ENCODE data around the gene AKR1D1. TPM values are rescaled to one million over a fixed set of nuclear protein-coding genes. Genes with fewer than 3 reads are reported as not detected.
"Not testable (repeated sequence)": the region's sequence is repeated elsewhere in the genome, so short reads cannot be mapped to it uniquely, and the experiment has no call there.

AKR1D1 gene
- polyA plus RNA-seq, 1 donor = 4.4 TPM

DNA sequence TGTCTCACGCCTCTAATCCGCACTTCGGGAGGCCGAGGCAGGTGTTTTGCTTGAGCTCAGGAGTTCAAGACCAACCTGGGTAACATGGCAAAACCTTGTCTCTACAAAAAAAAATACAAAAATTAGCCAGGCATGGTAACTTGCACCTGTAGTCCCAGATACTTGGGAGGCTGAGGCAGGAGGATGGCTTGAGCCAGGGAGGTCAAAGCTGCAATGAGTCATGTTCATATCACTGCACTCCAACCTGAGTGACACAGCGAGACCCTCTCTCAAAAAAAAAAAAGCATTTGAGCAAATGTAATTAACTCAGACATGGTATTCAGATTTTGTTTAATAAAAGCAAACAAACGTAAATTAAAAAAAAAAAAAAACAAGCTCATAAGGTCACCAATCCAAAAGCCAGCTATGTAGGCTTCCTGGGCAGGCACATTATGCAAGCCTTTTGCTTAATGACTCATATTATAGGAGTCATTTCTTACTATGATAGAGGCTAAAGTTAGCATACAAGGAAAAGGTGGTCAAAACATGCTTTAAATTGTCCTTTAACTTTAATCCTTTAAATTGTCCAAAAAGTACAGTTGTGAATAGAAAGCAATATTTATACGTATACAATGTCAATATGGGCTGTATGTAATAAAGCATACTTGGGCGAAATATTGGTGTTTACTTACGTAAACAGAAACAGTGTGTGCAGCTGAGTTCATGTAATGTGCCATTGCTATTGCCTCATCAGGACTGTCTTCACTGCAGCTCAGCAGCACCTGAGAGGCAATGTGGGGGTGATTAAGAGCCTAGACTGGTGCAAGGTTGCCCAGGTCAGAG is 13.0 kb downstream of the AKR1D1 start:
- Histone ChIP-seq H3K27me3 (ENCODE audit: control insufficient read depth, insufficient read depth, low read length) (no peaks in the 10 kb centered on the region), H3K27ac (ENCODE audit: low read length) (peak overlapping the region; percentile 39), H3K9me3 (ENCODE audit: control insufficient read depth, low read depth, low read length) (no peaks in the 10 kb centered on the region), H3K4me1 (ENCODE audit: control insufficient read depth, insufficient read depth, low read length) (no peaks in the 10 kb centered on the region), H3K36me3 (ENCODE audit: control insufficient read depth, insufficient read depth, low read length) (no peaks in the 10 kb centered on the region), H3K4me3 (ENCODE audit: low read length) (no peak overlapping the region)
- WGBS (ENCODE audit: insufficient coverage, low lambda C conversion rate) = 89% methylated on average over 4 of the region's 9 CpGs
- DNase-seq = peak in 1 of 2 donors; percentile 37

- DNase-seq = peak in 1 of 2 donors; percentile 26
- WGBS (ENCODE audit: insufficient coverage, low lambda C conversion rate) = no CpG with 5 or more reads among the region's 3 CpGs
Observed at GRCh38 chr7:138091032-138091431, 14.8 kb downstream of the AKR1D1 start.

GRCh38 chr7:138091840-138092239 is 15.6 kb downstream of the AKR1D1 start:
- not testable (repeated sequence) for H3K9me3 ChIP-seq (ENCODE audit: control insufficient read depth, low read depth, low read length); H3K27ac ChIP-seq (ENCODE audit: low read length); H3K4me3 ChIP-seq (ENCODE audit: low read length); H3K27me3 ChIP-seq (ENCODE audit: control insufficient read depth, insufficient read depth, low read length); H3K36me3 ChIP-seq (ENCODE audit: control insufficient read depth, insufficient read depth, low read length); H3K4me1 ChIP-seq (ENCODE audit: control insufficient read depth, insufficient read depth, low read length); DNase-seq
- no CpG with 5 or more reads among the region's 2 CpGs for WGBS (ENCODE audit: insufficient coverage, low lambda C conversion rate)

More at GRCh38 chr7:138091032-138091431, 14.8 kb downstream of the AKR1D1 start:
- Histone ChIP-seq H3K4me3 (ENCODE audit: low read length) (no peak overlapping the region), H3K27me3 (ENCODE audit: control insufficient read depth, insufficient read depth, low read length) (no peaks in the 10 kb centered on the region), H3K36me3 (ENCODE audit: control insufficient read depth, insufficient read depth, low read length) (no peaks in the 10 kb centered on the region), H3K27ac (ENCODE audit: low read length) (no peak overlapping the region), H3K9me3 (ENCODE audit: control insufficient read depth, low read depth, low read length) (no peaks in the 10 kb centered on the region), H3K4me1 (ENCODE audit: control insufficient read depth, insufficient read depth, low read length) (peaks cover 4% of the 10 kb centered on the region)

DNA sequence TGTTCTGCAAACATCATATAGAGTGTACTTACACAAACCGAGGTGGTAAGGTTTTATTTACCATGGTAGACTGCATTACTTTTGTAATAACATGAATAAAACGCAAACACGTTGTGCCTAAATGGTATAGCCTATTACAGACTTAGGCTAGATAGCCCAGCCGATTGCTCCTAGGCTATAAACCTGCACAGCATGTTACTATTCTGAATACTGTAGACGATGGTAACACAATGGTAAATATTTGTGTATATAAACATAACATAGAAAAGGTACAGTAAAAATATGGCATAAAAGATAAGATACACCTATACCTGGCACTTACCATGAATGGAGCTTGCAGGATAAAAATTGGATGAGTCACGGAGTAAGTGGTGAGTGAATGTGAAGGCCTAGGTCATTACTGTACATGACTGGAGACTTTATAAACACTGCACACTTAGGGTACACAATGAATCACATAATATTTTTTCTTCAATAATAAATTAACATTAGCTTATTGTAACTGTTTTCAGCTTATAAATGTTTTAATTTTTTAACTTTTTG is 16.3 kb downstream of the AKR1D1 start:
- no peak for DNase-seq
- no peaks in the 10 kb centered on the region for H3K27me3 ChIP-seq (ENCODE audit: control insufficient read depth, insufficient read depth, low read length)
- H3K4me3 ChIP-seq (ENCODE audit: low read length) = no peak overlapping the region
- 81% methylated on average over 5 of the region's 6 CpGs for WGBS (ENCODE audit: insufficient coverage, low lambda C conversion rate)
- no peak overlapping the region for H3K27ac ChIP-seq (ENCODE audit: low read length)
- H3K9me3 ChIP-seq (ENCODE audit: control insufficient read depth, low read depth, low read length) = no peaks in the 10 kb centered on the region
- H3K36me3 ChIP-seq (ENCODE audit: control insufficient read depth, insufficient read depth, low read length) = no peaks in the 10 kb centered on the region
- H3K4me1 ChIP-seq (ENCODE audit: control insufficient read depth, insufficient read depth, low read length) = peaks cover 9% of the 10 kb centered on the region

DNA sequence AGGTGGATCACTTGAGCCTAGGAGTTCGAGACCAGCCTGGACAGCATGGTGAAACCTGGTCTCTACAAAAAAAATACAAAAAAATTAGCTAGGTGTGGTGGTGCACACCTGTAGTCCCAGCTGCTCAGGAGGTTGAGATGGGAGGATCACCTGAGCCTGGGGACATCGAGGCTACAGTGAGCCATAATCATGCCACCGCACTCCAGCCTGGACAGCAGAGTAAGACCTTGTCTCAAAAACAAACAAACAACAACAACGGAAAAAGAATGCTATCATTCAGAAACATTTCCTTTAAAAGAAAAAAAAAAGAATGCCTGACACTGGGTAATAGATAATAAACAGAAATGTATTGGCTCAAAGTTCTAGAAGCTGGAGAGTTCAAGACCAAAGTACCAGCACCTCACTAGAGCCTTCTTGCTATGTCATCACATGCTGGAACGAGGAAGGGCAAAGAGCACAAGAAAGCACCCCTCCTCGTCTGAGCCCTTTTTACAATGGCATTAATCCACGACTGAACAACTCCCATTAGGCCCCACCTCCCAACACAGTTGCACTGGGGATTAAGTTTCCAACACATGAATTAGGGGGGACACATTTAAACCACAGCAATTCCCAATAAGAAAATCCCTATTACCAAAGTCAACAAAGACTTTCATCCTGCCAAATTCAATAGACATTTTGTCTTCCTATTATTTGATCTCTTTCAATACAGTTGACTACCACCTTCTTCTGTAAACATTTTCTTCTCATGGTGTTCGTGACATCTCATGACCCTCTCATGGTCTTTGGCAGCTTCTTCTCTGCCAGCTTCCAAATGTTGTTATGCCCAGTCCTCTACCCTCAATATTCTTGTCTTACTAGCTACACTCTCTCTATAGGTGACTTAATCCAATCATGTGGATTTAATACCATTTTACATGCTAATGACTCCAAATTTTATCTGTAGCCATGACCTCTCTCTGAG is 20.0 kb downstream of the AKR1D1 start:
- WGBS (ENCODE audit: insufficient coverage, low lambda C conversion rate) = 45% methylated on average over 3 of the region's 8 CpGs
- Histone ChIP-seq H3K27ac (ENCODE audit: low read length) (peak overlapping the region; percentile 65), H3K9me3 (ENCODE audit: control insufficient read depth, low read depth, low read length) (no peaks in the 10 kb centered on the region), H3K4me1 (ENCODE audit: control insufficient read depth, insufficient read depth, low read length) (peaks cover 9% of the 10 kb centered on the region), H3K36me3 (ENCODE audit: control insufficient read depth, insufficient read depth, low read length) (no peaks in the 10 kb centered on the region), H3K27me3 (ENCODE audit: control insufficient read depth, insufficient read depth, low read length) (no peaks in the 10 kb centered on the region), H3K4me3 (ENCODE audit: low read length) (no peak overlapping the region)
- peak; percentile 89 to 96 for DNase-seq

DNA sequence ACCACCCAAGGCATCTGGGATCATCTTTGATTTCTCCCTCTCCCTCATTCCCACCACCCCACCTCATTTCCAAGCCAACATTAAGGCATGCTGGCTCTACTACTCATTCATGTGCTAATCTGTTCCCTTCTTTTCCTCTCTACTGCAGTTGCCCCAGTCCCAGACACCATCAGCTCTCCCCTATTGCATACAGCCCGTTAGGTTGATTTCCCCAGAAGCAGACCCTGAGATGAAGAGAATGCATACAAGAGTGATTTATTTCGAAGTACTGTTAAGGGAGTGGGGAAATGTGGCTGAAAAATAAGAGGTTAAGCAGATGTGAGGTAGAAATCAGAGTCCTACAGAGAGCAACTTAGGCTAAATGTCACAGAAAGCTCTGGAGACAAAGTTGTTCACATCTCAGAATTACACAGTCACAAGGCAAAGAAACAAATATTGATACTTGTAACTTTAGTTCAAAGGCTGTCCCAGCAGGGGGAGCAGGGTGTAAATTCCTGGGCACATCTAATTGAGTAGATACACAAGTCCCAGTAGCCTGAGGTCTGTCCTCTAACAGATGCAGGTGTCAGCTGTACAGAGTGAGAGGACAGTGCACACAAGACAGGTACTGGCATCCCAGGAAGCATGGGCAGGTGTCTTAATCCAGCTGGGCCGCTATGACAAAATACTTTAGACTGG is 20.9 kb downstream of the AKR1D1 start:
- DNase-seq = peak; percentile 33 to 73
- 80% methylated on average over 2 of the region's 3 CpGs for WGBS (ENCODE audit: insufficient coverage, low lambda C conversion rate)
- Histone ChIP-seq H3K27me3 (ENCODE audit: control insufficient read depth, insufficient read depth, low read length) (no peaks in the 10 kb centered on the region), H3K4me1 (ENCODE audit: control insufficient read depth, insufficient read depth, low read length) (peaks cover 9% of the 10 kb centered on the region), H3K9me3 (ENCODE audit: control insufficient read depth, low read depth, low read length) (no peaks in the 10 kb centered on the region), H3K27ac (ENCODE audit: low read length) (peak overlapping the region; percentile 65), H3K4me3 (ENCODE audit: low read length) (no peak overlapping the region), H3K36me3 (ENCODE audit: control insufficient read depth, insufficient read depth, low read length) (no peaks in the 10 kb centered on the region)

- no peak for DNase-seq
- peaks cover 9% of the 10 kb centered on the region for H3K4me1 ChIP-seq (ENCODE audit: control insufficient read depth, insufficient read depth, low read length)
- H3K4me3 ChIP-seq (ENCODE audit: low read length) = no peak overlapping the region
- H3K9me3 ChIP-seq (ENCODE audit: control insufficient read depth, low read depth, low read length) = no peaks in the 10 kb centered on the region
- H3K36me3 ChIP-seq (ENCODE audit: control insufficient read depth, insufficient read depth, low read length) = no peaks in the 10 kb centered on the region
- H3K27me3 ChIP-seq (ENCODE audit: control insufficient read depth, insufficient read depth, low read length) = no peaks in the 10 kb centered on the region
- 90% methylated on average over 2 of the region's 3 CpGs for WGBS (ENCODE audit: insufficient coverage, low lambda C conversion rate)
- no peak overlapping the region for H3K27ac ChIP-seq (ENCODE audit: low read length)
Observed at GRCh38 chr7:138099813-138100212, 23.6 kb downstream of the AKR1D1 start.

DNA sequence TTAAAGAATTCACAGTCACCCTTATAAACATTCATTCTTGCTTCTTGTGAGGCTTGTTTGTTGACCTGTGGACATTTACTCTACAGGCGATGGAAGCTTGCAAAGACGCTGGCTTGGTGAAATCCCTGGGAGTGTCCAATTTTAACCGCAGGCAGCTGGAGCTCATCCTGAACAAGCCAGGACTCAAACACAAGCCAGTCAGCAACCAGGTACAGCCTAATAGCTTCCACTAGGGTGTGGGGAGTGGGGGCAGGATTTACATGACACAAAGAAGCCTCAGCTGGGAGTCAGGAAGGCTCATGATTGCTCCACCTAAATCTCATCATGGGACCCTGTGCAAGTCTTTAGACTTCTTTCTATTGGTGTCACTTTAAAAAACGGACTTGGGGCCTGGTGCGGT is 29.0 kb downstream of the AKR1D1 start:
- Histone ChIP-seq H3K27me3 (ENCODE audit: control insufficient read depth, insufficient read depth, low read length) (no peaks in the 10 kb centered on the region), H3K9me3 (ENCODE audit: control insufficient read depth, low read depth, low read length) (no peaks in the 10 kb centered on the region), H3K4me1 (ENCODE audit: control insufficient read depth, insufficient read depth, low read length) (no peaks in the 10 kb centered on the region), H3K36me3 (ENCODE audit: control insufficient read depth, insufficient read depth, low read length) (no peaks in the 10 kb centered on the region), H3K27ac (ENCODE audit: low read length) (no peak overlapping the region), H3K4me3 (ENCODE audit: low read length) (no peak overlapping the region)
- DNase-seq = no peak
- WGBS (ENCODE audit: insufficient coverage, low lambda C conversion rate) = no CpG with 5 or more reads among the region's 5 CpGs

DNA sequence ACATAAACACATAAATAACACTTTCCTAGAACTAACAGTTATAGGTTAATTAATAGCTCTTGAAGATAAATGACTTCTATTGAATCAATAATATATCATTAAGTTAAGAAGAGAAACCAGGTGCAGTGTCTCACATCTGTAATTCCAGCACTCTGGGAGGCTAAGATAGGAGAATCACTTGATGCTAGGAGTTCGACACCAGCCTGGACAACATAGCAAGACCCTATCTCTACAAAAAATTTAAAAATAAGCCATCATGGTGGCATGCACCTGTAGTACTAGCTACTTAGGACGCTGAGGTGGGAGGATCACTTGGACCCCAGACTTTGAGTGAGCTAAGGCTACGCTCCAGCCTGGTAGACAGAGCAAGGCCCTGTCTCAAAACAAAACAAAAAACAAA is 38.8 kb downstream of the AKR1D1 start:
- no peak for DNase-seq
- Histone ChIP-seq H3K9me3 (ENCODE audit: control insufficient read depth, low read depth, low read length) (no peaks in the 10 kb centered on the region), H3K4me3 (ENCODE audit: low read length) (no peak overlapping the region), H3K27me3 (ENCODE audit: control insufficient read depth, insufficient read depth, low read length) (no peaks in the 10 kb centered on the region), H3K36me3 (ENCODE audit: control insufficient read depth, insufficient read depth, low read length) (no peaks in the 10 kb centered on the region), H3K4me1 (ENCODE audit: control insufficient read depth, insufficient read depth, low read length) (peaks cover 5% of the 10 kb centered on the region), H3K27ac (ENCODE audit: low read length) (no peak overlapping the region)
- WGBS (ENCODE audit: insufficient coverage, low lambda C conversion rate) = 100% methylated on average over 1 of the region's 3 CpGs

GRCh38 chr7:138116141-138116540 is 39.9 kb downstream of the AKR1D1 start:
- Histone ChIP-seq H3K4me3 (ENCODE audit: low read length) (no peak overlapping the region), H3K9me3 (ENCODE audit: control insufficient read depth, low read depth, low read length) (no peaks in the 10 kb centered on the region), H3K27me3 (ENCODE audit: control insufficient read depth, insufficient read depth, low read length) (no peaks in the 10 kb centered on the region), H3K4me1 (ENCODE audit: control insufficient read depth, insufficient read depth, low read length) (peaks cover 5% of the 10 kb centered on the region), H3K27ac (ENCODE audit: low read length) (peak overlapping the region; percentile 61), H3K36me3 (ENCODE audit: control insufficient read depth, insufficient read depth, low read length) (no peaks in the 10 kb centered on the region)
- WGBS (ENCODE audit: insufficient coverage, low lambda C conversion rate) = 50% methylated on average over 1 of the region's 1 CpG
- DNase-seq = peak; percentile 65 to 73

All from large intestine (tissue), 3 donors.